K562 (cell line): ENCODE data around the gene DDX55. TPM values are rescaled to one million over a fixed set of nuclear protein-coding genes. Genes with fewer than 3 reads are reported as not detected.

ENCODE experiments used
- ATAC-seq: fragments of 200-7000 bp; cut with Tn5 transposase; 3 replicates; pipeline ENCODE4 v1.9.1; 2020; ENCODE audit warnings: moderate library complexity
- BruUV-seq: library from RNA; stranded (reverse); fragments of 400-500 nt; replicated peaks from 2 replicates; lab custom pipeline; 2021; lab: Mats Ljungman, UMichigan
- CTCF ChIA-PET: fragments of 300-600 bp; formaldehyde crosslinking; extraction: SDS; loops from one replicate; lab custom pipeline; 2021; ENCODE audit warnings: low intra/inter-chr PET ratio; lab: Yijun Ruan, JAX
- POLR2A ChIA-PET: fragments of 300-600, 350-650 bp; sonication (Branson Sonifier 250); formaldehyde crosslinking; extraction: SDS; loops from one replicate; lab custom pipeline; 2021; ENCODE audit warnings: antibody characterized with exemption, inconsistent platforms; lab: Yijun Ruan, JAX
- DNase-seq, 4 experiments: peaks; one replicate each; pipeline versions ENCODE4 v3.0.0 to v3.0.0-alpha.2; 2011 to 2018; ENCODE audit warnings: low spot score in 3 of 4, mixed read lengths in 3 of 4; ENCODE audit errors: extremely low read depth in 1 of 4
- FAIRE-seq: peaks from 2 replicates; lab custom pipeline; 2011; peaks lifted over from hg19 to GRCh38; lab: Jason Lieb, UNC
- H2AFZ ChIP-seq: 2 replicates; pipeline ENCODE4 v1.6.0; 2011; ENCODE audit warnings: low read depth, low read length, control low read depth, inconsistent platforms
- H3K27ac ChIP-seq: fragments of 200-600 bp; 3 replicates; pipeline ENCODE4 v1.8.0; 2011; ENCODE audit warnings: low read depth, mild to moderate bottlenecking, control low read depth, inconsistent platforms, low read length, moderate library complexity, mixed read lengths; ENCODE audit errors: extremely low read depth
- H3K27me3 ChIP-seq, 2 experiments: fragments of 300-600 bp in 1 of 2; 2 replicates in 1 of 2; 3 replicates in 1 of 2; pipeline versions ENCODE4 v1.6.0 to v1.8.0; 2011; ENCODE audit warnings: inconsistent platforms in 2 of 2, low read length in 2 of 2, mild to moderate bottlenecking in 1 of 2, mixed read lengths in 1 of 2, moderate library complexity in 1 of 2; ENCODE audit not compliant: control insufficient read depth in 2 of 2, insufficient read depth in 2 of 2
- H3K36me3 ChIP-seq: fragments of 300-600 bp; 3 replicates; pipeline ENCODE4 v1.8.0; 2011; ENCODE audit warnings: mild to moderate bottlenecking, low read length, inconsistent platforms; ENCODE audit not compliant: control insufficient read depth, insufficient read depth
- H3K4me1 ChIP-seq, 2 experiments: fragments of 200-600 bp in 1 of 2; replicated peaks in 1 of 2; 2 replicates in 1 of 2; 3 replicates in 1 of 2; pipeline versions ENCODE4 v1.5.1 to v1.8.0; 2011; ENCODE audit warnings: inconsistent platforms in 2 of 2, low read length in 2 of 2, mild to moderate bottlenecking in 1 of 2, mixed read lengths in 1 of 2, moderate library complexity in 1 of 2; ENCODE audit not compliant: control insufficient read depth in 2 of 2, insufficient read depth in 2 of 2
- H3K4me2 ChIP-seq: 2 replicates; pipeline ENCODE4 v1.6.1; 2011; ENCODE audit warnings: low read length, control low read depth, inconsistent platforms, mixed read lengths; ENCODE audit not compliant: insufficient read depth
- H3K4me3 ChIP-seq: fragments of 200-600 bp; sonication (generic), shearing (Covaris generic); 2 replicates; pipeline ENCODE4 v1.5.1; 2016; ENCODE audit warnings: control low read depth, inconsistent platforms
- H3K79me2 ChIP-seq: fragments of 200-600 bp; 3 replicates; pipeline ENCODE4 v1.8.0; 2011; ENCODE audit warnings: low read length, inconsistent platforms; ENCODE audit not compliant: control insufficient read depth, insufficient read depth
- H3K9ac ChIP-seq, 2 experiments: 2 replicates each; pipeline versions ENCODE4 v1.6.0 to v1.6.1; 2011; ENCODE audit warnings: low read depth in 2 of 2, low read length in 2 of 2, control low read depth in 1 of 2, inconsistent platforms in 1 of 2, mild to moderate bottlenecking in 1 of 2, mixed read lengths in 1 of 2; ENCODE audit not compliant: insufficient read depth in 1 of 2
- H3K9me1 ChIP-seq: one replicate; pipeline ENCODE4 v1.6.0; 2011; ENCODE audit warnings: inconsistent platforms, mild to moderate bottlenecking, low read length, moderate library complexity; ENCODE audit not compliant: control insufficient read depth, insufficient read depth
- H3K9me3 ChIP-seq: replicated peaks from 2 replicates; pipeline ENCODE4 v1.5.1; 2011; ENCODE audit warnings: low read depth, low read length, inconsistent platforms; ENCODE audit not compliant: control insufficient read depth, insufficient read depth
- H4K20me1 ChIP-seq: replicated peaks from 2 replicates; pipeline ENCODE4 v1.6.1; 2011; ENCODE audit warnings: low read length, inconsistent platforms, mixed read lengths; ENCODE audit not compliant: control insufficient read depth, insufficient read depth
- CBFA2T3 ChIP-seq: fragments of 450-650 bp; IDR thresholded peaks from 2 replicates; pipeline ENCODE4 v1.6.1; 2017
- ETV5 ChIP-seq: sonication (generic); formaldehyde crosslinking; IDR thresholded peaks from 2 replicates; pipeline ENCODE4 v1.4.0; 2020; ENCODE audit warnings: low read depth, mild to moderate bottlenecking, missing genetic modification reagents
- MYC ChIP-seq, 2 experiments: fragments of 250-450 bp in 1 of 2; sonication (Bioruptor Pico) in 1 of 2; IDR thresholded peaks; 2 replicates each; pipeline versions ENCODE4 v1.5.1 to v1.6.1; 2012 to 2021; ENCODE audit warnings: low read depth in 2 of 2, borderline replicate concordance in 1 of 2, improper control_type of control experiment in 1 of 2, low read length in 1 of 2, mild to moderate bottlenecking in 1 of 2, moderate library complexity in 1 of 2
- SP2 ChIP-seq: IDR thresholded peaks from 2 replicates; pipeline ENCODE4 v1.6.1; 2011; ENCODE audit warnings: mild to moderate bottlenecking, low read depth, low read length, moderate library complexity; ENCODE audit not compliant: poor library complexity, severe bottlenecking; ENCODE audit errors: extremely low read depth
- TFAM ChIP-seq: fragments of 250-450 bp; sonication (Bioruptor Pico); conservative IDR thresholded peaks from 2 replicates; pipeline ENCODE4 v1.5.0; 2021; ENCODE audit warnings: mild to moderate bottlenecking, moderate library complexity
- TRIM28 ChIP-seq: fragments of 450-650 bp; IDR thresholded peaks from 2 replicates; pipeline ENCODE4 v1.6.1; 2017
- U2AF1 ChIP-seq: fragments of 200-400 bp; formaldehyde crosslinking; optimal IDR thresholded peaks from 2 replicates; pipeline ENCODE3; 2017; ENCODE audit warnings: mild to moderate bottlenecking, low read depth, low read length, moderate library complexity
- VEZF1 ChIP-seq: fragments of 200-800 bp; sonication (Bioruptor generic); IDR thresholded peaks from 2 replicates; pipeline ENCODE4 v1.6.1; 2017; ENCODE audit warnings: missing genetic modification characterization, missing compliant biosample characterization
- ZBED1 ChIP-seq: IDR thresholded peaks from 2 replicates; pipeline ENCODE4 v1.6.1; 2014
- ZNF133 ChIP-seq: fragments of 250-450 bp; sonication (Bioruptor Pico); IDR thresholded peaks from 2 replicates; pipeline ENCODE4 v1.4.0; 2020; ENCODE audit warnings: mild to moderate bottlenecking
- ZNF224 ChIP-seq: sonication (generic); formaldehyde crosslinking; IDR thresholded peaks from 2 replicates; pipeline ENCODE4 v1.8.0; 2022; ENCODE audit warnings: mild to moderate bottlenecking, missing genetic modification reagents
- ZNF311 ChIP-seq: fragments of 250-450 bp; sonication (Bioruptor Pico); IDR thresholded peaks from 2 replicates; pipeline ENCODE4 v1.4.0; 2020; ENCODE audit warnings: mild to moderate bottlenecking, moderate library complexity
- ZNF431 ChIP-seq: sonication (generic); formaldehyde crosslinking; IDR thresholded peaks from 2 replicates; pipeline ENCODE4 v1.8.0; 2022; ENCODE audit warnings: mild to moderate bottlenecking, missing genetic modification reagents
- ZNF668 ChIP-seq: fragments of 250-450 bp; sonication (Bioruptor Pico); IDR thresholded peaks from 2 replicates; pipeline ENCODE4 v1.8.0; 2022; ENCODE audit warnings: mild to moderate bottlenecking, inconsistent platforms
- ZNF785 ChIP-seq: fragments of 250-450 bp; sonication (Bioruptor Pico); IDR thresholded peaks from 2 replicates; pipeline ENCODE4 v1.4.0; 2020; ENCODE audit warnings: mild to moderate bottlenecking
- WGBS: fragments of 100-300 bp; shearing (Covaris generic); methylation state at CpG from one replicate; pipeline ENCODE4 v1.1.6; 2016; ENCODE audit warnings: low coverage, mixed read lengths; ENCODE audit not compliant: insufficient coverage; ENCODE audit errors: missing lambda C conversion rate; 5-methylcytosine and 5-hydroxymethylcytosine counted together
- in situ Hi-C: fragments of 300-500 bp; cut with MboI; formaldehyde crosslinking; loops from 4 replicates; pipeline ENCODE4 v1.15.0; 2018; ENCODE audit warnings: inconsistent platforms, mixed read lengths
- intact Hi-C: fragments of 100-400 bp; cut with micrococcal nuclease; formaldehyde crosslinking; loops from 2 replicates; pipeline ENCODE4 v1.14.2; 2022
- polyA plus RNA-seq, 8 experiments: library from polyadenylated mRNA; depleted of rRNA in 4 of 8; stranded (reverse) in 5 of 8; unstranded in 3 of 8; fragments of >200 nt; fragmentation: Nextera tagmentation in 2 of 8; fragmentation: Illumina TruSeq in 1 of 8; extraction: Ambion mirVana in 2 of 8; extraction: Trizol in 1 of 8; gene quantifications; 2 replicates each; pipeline versions ENCODE4 v1.2.1 to v1.2.3, GENCODE V29; 2011 to 2014; ENCODE audit warnings: inconsistent platforms in 1 of 8, missing spikeins in 1 of 8
- total RNA-seq, 7 experiments: library from RNA; depleted of rRNA in 6 of 7; stranded (reverse); fragments of >200 nt in 6 of 7; fragmentation: Illumina TruSeq in 2 of 7; extraction: Trizol in 2 of 7; gene quantifications; 2 replicates each; pipeline versions ENCODE4 v1.2.1 to v1.2.3, GENCODE V29; 2011 to 2021; ENCODE audit warnings: low replicate concordance in 1 of 7
- TF ChIP-seq, protein P1 (sequence below): fragments of 250-450 bp; sonication (Bioruptor Pico); IDR thresholded peaks from 2 replicates; pipeline ENCODE4 v1.4.0; 2020; ENCODE audit warnings: mild to moderate bottlenecking, moderate library complexity, borderline replicate concordance
- TF ChIP-seq, protein P2 (sequence below): fragments of 450-650 bp; IDR thresholded peaks from 2 replicates; pipeline ENCODE4 v1.6.1; 2017; ENCODE audit warnings: mild to moderate bottlenecking, moderate library complexity
- TF ChIP-seq, protein P3 (sequence below): sonication (generic); IDR thresholded peaks from 2 replicates; pipeline ENCODE4 v1.6.1; 2016

Gene DDX55
- total and polyA plus RNA-seq, 9 of the 15 experiments (the other 6 are each of a cell fraction or from before 2014, with no cell fraction given), result 10.6 to 71.0 (median 60.9) TPM

DNA sequence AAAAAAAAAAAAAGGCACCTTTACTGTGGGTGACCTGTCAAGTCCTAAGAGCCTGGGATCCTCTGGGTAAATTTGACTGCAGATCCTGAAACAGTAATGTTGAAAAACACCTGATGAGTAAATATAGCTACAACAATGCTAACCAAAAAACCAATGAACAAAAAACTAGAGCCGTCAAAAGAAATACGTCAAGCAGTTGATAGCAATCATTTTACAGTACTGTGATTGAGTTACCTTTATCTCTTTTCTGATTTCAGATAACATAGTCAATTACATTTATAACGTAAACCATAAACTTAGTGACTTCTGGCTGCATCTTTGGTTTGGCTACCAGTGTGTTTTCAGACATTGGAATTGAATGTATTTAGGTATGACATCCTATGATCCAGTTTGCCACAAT lies 23.7 kb upstream of the DDX55 start:
- 56% methylated on average over 3 of the region's 3 CpGs for WGBS
- H3K79me2 ChIP-seq, result peaks cover 13% of the 10 kb centered on the region
- DNase-seq (no peak), FAIRE-seq (no peak), ATAC-seq (no peak)
- H3K36me3 ChIP-seq, result no peaks in the 10 kb centered on the region
- H2AFZ ChIP-seq, result no peak overlapping the region
- CTCF ChIA-PET, result no interaction called here
- H3K27me3 ChIP-seq, result no peaks in the 10 kb centered on the region
- POLR2A ChIA-PET, result interaction anchor here (0.6 kb wide), 1 partner anchor 146 kb away, joined by 3 read pairs; no protein-coding TSS in a partner anchor
- intact Hi-C loops, result no loop called here
- no peaks in the 10 kb centered on the region for H4K20me1 ChIP-seq
- no peak overlapping the region for H3K27ac ChIP-seq
- H3K9me1 ChIP-seq, result no peaks in the 10 kb centered on the region
- H3K4me3 ChIP-seq, result no peak overlapping the region
- peaks cover 7 to 8% of the 10 kb centered on the region in 2 experiments for H3K4me1 ChIP-seq
- no TSS peak for BruUV-seq
- H3K4me2 ChIP-seq, result no peak overlapping the region
- in situ Hi-C loops, result no loop called here
- H3K9ac ChIP-seq, result no peak overlapping the region
- no peaks in the 10 kb centered on the region for H3K9me3 ChIP-seq
- TF ChIP-seq MYC (IDR thresholded peaks at IDR 0.05; ENCODE audit: low read depth, low read length) (no peak), MYC (CRISPR knock-in tag; IDR thresholded peaks at IDR 0.05; ENCODE audit: borderline replicate concordance, low read depth) (no peak), ZNF224 (no peak), TRIM28 (no peak), U2AF1 (no peak), ZNF785 (CRISPR knock-in tag) (no peak), ZBED1 (no peak), SP2 (no peak), ZNF133 (CRISPR knock-in tag) (no peak), ETV5 (CRISPR knock-in tag) (no peak), VEZF1 (CRISPR knock-in tag) (no peak), CBFA2T3 (no peak), TFAM (CRISPR knock-in tag) (no peak), ZNF431 (CRISPR knock-in tag) (no peak), ZNF311 (no peak), ZNF668 (CRISPR knock-in tag) (no peak)
- TF ChIP-seq, protein P1, sequence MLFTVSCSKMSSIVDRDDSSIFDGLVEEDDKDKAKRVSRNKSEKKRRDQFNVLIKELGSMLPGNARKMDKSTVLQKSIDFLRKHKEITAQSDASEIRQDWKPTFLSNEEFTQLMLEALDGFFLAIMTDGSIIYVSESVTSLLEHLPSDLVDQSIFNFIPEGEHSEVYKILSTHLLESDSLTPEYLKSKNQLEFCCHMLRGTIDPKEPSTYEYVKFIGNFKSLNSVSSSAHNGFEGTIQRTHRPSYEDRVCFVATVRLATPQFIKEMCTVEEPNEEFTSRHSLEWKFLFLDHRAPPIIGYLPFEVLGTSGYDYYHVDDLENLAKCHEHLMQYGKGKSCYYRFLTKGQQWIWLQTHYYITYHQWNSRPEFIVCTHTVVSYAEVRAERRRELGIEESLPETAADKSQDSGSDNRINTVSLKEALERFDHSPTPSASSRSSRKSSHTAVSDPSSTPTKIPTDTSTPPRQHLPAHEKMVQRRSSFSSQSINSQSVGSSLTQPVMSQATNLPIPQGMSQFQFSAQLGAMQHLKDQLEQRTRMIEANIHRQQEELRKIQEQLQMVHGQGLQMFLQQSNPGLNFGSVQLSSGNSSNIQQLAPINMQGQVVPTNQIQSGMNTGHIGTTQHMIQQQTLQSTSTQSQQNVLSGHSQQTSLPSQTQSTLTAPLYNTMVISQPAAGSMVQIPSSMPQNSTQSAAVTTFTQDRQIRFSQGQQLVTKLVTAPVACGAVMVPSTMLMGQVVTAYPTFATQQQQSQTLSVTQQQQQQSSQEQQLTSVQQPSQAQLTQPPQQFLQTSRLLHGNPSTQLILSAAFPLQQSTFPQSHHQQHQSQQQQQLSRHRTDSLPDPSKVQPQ, result no peak
- TF ChIP-seq, protein P2, sequence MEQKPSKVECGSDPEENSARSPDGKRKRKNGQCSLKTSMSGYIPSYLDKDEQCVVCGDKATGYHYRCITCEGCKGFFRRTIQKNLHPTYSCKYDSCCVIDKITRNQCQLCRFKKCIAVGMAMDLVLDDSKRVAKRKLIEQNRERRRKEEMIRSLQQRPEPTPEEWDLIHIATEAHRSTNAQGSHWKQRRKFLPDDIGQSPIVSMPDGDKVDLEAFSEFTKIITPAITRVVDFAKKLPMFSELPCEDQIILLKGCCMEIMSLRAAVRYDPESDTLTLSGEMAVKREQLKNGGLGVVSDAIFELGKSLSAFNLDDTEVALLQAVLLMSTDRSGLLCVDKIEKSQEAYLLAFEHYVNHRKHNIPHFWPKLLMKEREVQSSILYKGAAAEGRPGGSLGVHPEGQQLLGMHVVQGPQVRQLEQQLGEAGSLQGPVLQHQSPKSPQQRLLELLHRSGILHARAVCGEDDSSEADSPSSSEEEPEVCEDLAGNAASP, result no peak
- TF ChIP-seq, protein P3, sequence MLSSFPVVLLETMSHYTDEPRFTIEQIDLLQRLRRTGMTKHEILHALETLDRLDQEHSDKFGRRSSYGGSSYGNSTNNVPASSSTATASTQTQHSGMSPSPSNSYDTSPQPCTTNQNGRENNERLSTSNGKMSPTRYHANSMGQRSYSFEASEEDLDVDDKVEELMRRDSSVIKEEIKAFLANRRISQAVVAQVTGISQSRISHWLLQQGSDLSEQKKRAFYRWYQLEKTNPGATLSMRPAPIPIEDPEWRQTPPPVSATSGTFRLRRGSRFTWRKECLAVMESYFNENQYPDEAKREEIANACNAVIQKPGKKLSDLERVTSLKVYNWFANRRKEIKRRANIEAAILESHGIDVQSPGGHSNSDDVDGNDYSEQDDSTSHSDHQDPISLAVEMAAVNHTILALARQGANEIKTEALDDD, result no peak
